Umbilical cord (tissue), 2 donors: ENCODE measurements around the gene GGT6. TPM values are rescaled to one million over a fixed set of nuclear protein-coding genes. Genes with fewer than 3 reads are reported as not detected.

ENCODE experiments used
- DNase-seq: peaks from one replicate; pipeline ENCODE4 v3.0.0-alpha.2; 2015; ENCODE audit warnings: low spot score
- total RNA-seq: library from RNA; depleted of rRNA; stranded (reverse); fragments of >200 nt; gene quantifications from one replicate; pipeline ENCODE4 v1.2.3, GENCODE V29; 2014; ENCODE audit warnings: low replicate concordance; ENCODE audit not compliant: insufficient read depth

Gene GGT6
- total RNA-seq, 1 donor from 2014 or later, result 1.4 TPM

- DNase-seq, result no peak
Observed at GRCh38 chr17:4551796-4552525, 8.4 kb downstream of the GGT6 start.

GRCh38 chr17:4551141-4551540 is 9.2 kb downstream of the GGT6 start:
- no peak for DNase-seq

GRCh38 chr17:4550534-4551039 is 9.8 kb downstream of the GGT6 start:
- no peak for DNase-seq

- no peak for DNase-seq
Observed at GRCh38 chr17:4549781-4550533, 10.4 kb downstream of the GGT6 start.

- no peak for DNase-seq
Observed at GRCh38 chr17:4548721-4549531, 11.5 kb downstream of the GGT6 start.

GRCh38 chr17:4548061-4548461 is 12.3 kb downstream of the GGT6 start:
- DNase-seq, result no peak

- DNase-seq, result no peak
Observed at GRCh38 chr17:4547118-4547906, 13.1 kb downstream of the GGT6 start.

GRCh38 chr17:4545217-4545951 is 15.0 kb downstream of the GGT6 start:
- DNase-seq, result no peak

GRCh38 chr17:4544951-4545216 is 15.5 kb downstream of the GGT6 start:
- DNase-seq, result no peak

GRCh38 chr17:4544135-4544950 is 16.0 kb downstream of the GGT6 start:
- DNase-seq, result no peak

GRCh38 chr17:4543557-4544026 is 16.8 kb downstream of the GGT6 start:
- DNase-seq, result no peak

GRCh38 chr17:4542726-4543191 is 17.6 kb downstream of the GGT6 start:
- no peak for DNase-seq

- DNase-seq, result no peak
Observed at GRCh38 chr17:4542003-4542725, 18.2 kb downstream of the GGT6 start.

GRCh38 chr17:4541328-4542002 is 18.9 kb downstream of the GGT6 start:
- DNase-seq, result no peak

- DNase-seq, result no peak
Observed at GRCh38 chr17:4540687-4541327, 19.6 kb downstream of the GGT6 start.

- no peak for DNase-seq
Observed at GRCh38 chr17:4540224-4540651, 20.1 kb downstream of the GGT6 start.

GRCh38 chr17:4539576-4540223 is 20.7 kb downstream of the GGT6 start:
- DNase-seq, result no peak
